ENCODE data around the gene XPOT.
"Not testable (repeated sequence)": the region's sequence is repeated elsewhere in the genome, so short reads cannot be mapped to it uniquely, and the experiment has no call there.

The XPOT gene, protein sequence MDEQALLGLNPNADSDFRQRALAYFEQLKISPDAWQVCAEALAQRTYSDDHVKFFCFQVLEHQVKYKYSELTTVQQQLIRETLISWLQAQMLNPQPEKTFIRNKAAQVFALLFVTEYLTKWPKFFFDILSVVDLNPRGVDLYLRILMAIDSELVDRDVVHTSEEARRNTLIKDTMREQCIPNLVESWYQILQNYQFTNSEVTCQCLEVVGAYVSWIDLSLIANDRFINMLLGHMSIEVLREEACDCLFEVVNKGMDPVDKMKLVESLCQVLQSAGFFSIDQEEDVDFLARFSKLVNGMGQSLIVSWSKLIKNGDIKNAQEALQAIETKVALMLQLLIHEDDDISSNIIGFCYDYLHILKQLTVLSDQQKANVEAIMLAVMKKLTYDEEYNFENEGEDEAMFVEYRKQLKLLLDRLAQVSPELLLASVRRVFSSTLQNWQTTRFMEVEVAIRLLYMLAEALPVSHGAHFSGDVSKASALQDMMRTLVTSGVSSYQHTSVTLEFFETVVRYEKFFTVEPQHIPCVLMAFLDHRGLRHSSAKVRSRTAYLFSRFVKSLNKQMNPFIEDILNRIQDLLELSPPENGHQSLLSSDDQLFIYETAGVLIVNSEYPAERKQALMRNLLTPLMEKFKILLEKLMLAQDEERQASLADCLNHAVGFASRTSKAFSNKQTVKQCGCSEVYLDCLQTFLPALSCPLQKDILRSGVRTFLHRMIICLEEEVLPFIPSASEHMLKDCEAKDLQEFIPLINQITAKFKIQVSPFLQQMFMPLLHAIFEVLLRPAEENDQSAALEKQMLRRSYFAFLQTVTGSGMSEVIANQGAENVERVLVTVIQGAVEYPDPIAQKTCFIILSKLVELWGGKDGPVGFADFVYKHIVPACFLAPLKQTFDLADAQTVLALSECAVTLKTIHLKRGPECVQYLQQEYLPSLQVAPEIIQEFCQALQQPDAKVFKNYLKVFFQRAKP

DNA sequence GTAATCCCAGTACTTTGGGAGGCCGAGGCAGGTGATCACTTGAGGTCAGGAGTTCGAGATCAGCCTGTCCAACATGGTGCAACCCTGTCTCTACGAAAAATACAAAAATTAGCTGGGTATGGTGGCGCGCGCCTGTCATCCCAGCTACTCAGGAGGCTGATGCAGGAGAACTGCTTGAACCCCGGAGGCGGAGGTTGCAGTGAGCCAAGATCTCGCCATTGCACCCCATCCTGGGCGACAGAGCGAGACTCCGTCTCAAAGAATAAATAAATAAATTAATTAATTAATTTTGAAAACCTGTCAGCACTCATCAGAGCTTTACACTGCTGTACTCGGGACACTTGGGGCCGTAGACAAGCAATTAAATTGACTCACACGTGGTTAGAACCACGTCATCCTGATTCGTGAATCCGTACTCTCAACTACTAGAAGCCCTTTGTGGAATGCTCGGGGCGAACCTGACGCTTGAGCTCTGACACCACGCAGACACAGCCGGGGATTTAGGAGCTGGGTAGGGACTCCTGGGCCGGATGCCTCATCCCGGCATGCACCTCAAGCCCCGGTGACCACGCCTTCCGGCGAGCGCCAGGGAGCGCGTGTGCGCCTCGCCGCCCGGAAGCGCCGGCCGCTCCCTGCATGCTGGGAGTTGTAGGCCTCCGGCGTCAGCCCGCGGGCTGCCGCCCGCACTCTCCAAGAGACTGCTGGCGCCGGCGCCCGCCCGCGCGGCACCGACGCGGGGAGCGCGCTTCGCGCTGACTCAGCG is at the start of gene XPOT:
Gene XPOT, plus strand, starts transcription at position 686 of the 763 bp plus-strand sequence. CDS start 5,644 bp downstream, outside the sequence.
- peak; percentile 99 for DNase-seq (ENCODE audit: low read depth)

DNA sequence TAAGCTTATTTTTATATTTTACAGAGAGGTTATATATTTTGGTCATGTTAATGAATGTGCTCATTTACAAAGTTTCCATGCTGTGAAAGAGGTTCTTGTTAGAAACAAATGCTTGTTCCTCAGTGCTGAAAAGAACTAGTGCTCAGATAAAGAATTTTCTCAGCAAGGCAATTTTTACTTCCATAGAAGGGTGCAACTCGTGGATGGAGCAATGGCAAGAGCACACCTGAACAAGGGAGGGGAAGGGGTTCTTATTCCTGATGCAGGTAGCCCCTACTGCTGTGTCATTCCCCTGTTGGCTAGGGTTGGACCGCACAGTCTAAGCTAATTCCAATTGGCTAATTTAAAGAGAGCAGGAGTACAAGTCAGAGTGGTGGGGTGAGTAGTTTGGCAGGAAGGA is 48.0 kb upstream of the XPOT start:
- DNase-seq (ENCODE audit: low read depth): not testable (repeated sequence)

DNA sequence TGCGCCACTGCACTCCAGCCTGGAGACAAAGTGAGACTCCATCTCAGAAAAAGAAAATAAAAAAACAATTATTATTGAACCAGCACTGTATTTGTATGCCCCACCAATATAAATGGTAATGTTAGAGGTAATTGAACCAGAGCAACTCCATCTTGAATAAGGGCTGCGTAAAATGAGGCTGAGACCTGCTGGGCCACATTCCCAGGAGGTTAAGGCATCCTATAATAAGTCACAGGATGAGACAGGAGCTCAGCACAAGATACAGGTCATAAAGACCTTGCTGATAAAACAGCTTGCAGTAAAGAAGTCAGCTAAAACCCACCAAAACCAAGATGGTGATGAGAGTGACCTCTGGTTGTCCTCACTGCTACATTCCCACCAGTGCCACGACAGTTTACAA is 43.0 kb upstream of the XPOT start:
- not testable (repeated sequence) for DNase-seq (ENCODE audit: low read depth)

DNA sequence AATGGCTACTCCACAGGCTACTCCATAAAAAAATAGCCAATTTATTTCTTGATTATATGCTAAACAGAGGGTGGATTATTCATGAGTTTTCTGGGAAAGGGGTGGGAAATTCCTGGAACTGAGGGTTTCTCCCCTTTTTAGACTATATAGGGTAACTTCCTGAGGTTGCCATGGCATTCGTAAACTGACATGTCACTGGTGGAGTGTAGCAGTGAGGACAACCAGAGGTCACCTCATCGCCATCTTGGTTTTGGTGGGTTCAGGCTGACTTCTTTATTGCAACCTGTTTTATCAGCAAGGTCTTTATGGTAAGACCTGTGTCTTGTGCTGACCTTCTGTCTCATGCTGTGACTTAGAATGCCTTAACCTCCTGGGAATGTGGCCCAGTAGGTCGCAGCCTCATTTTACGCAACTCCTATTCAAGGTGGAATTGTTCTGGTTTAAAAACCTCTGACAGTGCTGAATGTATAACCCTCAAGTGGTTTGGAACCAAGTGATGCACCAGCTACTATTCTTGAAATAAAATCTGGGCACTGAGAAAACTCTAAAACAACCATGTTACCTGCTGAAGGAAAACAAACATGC is 41.4 kb upstream of the XPOT start:
- DNase-seq (ENCODE audit: low read depth): no peak

DNA sequence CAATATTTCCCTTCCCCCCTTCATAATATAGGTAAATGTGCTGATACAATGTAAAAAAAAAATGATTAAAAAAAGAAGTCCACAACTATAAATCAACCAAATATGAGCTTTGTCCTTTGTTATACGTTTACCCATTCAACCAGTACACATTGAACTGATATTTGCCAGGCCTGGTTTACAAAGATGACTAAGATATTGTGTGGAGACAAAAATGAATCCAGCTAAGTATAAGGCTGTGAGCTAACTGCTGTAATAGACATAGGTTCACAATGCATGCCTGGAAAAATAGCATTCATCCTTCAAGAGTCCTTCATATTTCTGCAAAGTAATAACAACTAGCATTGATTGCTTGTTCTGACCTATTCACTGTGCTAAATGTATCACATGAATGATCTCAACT is 20.5 kb upstream of the XPOT start:
- DNase-seq (ENCODE audit: low read depth): no peak

DNA sequence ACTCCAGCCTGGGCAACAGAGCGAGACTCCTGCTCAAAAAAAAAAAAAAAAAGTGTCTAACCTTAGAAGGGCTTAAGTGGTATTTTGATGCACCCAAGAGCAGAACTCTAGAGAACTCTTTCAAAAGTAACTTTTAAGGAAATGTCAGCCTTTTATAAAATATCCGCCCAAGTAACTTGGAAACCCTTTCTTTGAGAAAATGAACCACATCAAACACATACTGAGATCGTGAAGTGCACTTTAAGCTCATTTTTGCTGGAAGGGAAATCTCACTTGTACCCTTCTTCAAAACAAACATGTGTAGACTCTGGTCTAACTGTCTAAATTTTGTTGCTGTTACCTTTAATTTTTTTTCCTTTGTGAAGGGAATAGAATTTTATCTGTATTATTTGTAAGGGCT is 19.2 kb upstream of the XPOT start:
- DNase-seq (ENCODE audit: low read depth): no peak

DNA sequence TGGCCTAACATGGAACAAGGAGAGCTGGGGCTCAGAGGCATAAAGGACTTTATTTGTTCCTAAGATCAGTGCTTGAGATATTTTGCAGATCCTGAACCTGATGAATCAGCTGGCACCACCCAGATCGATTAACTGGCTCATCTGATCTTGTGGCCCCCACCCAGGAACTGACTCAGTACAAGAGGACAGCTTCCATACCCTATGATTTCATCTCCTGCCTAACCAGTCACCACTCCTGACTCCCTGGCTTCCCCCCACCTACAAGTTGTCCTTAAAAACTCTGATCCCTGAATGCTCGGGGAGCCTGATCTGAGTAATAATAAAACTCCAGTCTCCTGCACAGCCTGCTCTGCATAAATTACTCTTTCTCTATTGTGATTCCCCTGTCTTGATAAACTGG is 18.7 kb upstream of the XPOT start:
- peak; percentile 54 for DNase-seq (ENCODE audit: low read depth)

DNA sequence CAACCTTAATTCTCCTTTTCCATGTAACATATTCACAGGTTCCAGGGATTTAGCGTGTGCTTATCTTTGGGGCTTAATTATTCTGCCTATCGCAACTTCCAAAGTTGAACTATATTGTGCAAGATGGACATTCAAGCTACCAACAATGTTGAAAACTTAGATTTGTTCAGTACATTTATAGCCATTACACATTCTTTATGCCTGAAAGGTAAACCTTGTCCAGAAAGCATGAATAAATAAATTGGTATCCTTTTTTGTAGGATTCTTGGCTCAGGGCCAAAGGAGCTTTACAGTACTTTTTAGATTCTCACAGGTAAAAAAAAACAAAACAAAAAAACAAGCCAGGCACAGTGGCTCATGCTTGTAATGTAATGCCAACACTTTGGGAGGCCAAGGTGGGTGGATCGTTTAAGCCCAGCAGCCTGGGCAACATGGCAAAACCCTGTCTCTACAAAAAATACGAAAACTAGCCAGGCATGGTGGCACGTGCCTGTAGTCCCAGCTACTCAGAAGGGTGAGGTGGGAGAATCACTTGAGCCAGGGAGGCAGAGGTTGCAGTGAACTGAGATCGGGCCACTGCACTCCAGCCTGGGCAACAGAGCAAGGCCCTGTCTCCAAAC is 16.9 kb upstream of the XPOT start:
- DNase-seq (ENCODE audit: low read depth): no peak

DNA sequence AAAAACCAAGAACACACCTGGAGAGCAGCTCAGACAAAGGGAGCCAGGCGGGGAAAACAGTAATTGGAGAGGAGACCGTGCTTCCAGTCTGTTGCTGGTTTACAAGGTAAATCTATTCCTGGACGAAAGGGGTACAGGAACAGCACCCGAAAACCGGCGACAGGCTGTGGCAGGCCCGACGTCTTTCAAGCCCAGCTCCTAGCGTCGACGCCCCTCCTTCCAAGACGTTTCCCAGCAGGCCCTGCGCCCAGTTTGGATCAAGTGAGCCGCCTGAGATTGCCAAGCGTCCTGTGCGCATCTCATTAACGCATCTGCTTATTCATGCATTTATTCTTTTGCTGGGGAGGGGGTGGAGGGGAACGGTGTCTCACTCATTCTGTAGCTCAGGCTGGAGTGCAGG is 15.0 kb upstream of the XPOT start:
- no peak for DNase-seq (ENCODE audit: low read depth)

DNA sequence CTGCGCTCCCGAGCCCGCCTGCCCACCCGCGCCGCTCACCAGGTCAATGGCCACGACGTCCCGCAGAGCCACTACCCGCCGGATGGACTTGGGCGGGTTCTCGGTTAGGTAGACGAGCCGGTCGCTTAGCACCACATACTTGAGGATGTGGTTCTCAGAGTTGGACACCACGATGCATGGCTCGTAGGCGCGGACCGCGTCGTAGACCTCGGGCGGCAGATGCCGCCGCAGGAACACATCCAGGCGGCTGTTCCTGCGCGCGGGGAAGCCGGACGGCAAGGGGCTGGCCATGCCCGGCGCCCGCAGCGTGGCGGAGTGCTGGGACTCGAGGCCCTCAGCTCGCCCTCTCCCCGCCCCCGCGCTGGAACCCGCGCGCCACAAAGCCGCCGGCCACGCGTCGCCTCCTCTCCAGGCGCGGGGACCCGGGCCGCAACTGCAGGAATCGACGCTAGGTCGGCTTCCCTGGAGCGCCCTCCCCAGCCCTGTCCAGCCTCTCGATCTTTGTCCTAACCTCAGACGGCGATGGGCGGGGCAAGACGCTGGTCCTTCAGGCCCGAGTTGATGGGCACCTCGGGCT is 13.8 kb upstream of the XPOT start, which contains the start of gene C12orf56:
Gene C12orf56, minus strand, starts transcription at position 484 of the 577 bp plus-strand sequence. Its CDS starts 193 bp downstream, at position 291.
- DNase-seq (ENCODE audit: low read depth): no peak

DNA sequence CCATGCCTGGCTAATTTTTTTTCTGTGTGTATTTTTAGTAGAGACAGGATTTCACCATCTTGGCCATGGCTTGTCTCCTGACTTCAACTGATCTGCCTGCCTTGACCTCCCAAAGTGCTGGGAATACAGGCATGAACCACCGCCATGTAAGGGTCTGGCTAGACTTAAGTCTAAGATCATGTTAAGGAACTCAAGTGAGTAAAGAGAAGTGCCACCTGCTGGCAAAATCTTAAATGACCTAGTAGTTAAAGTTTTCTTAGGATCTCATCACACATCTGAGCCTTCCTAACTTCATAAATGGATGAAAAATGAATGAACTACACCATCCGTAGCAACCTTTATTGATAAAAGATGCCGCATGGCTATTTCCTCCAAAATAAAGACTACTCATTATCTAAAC is 12.0 kb upstream of the XPOT start:
- DNase-seq (ENCODE audit: low read depth): peak; percentile 62

DNA sequence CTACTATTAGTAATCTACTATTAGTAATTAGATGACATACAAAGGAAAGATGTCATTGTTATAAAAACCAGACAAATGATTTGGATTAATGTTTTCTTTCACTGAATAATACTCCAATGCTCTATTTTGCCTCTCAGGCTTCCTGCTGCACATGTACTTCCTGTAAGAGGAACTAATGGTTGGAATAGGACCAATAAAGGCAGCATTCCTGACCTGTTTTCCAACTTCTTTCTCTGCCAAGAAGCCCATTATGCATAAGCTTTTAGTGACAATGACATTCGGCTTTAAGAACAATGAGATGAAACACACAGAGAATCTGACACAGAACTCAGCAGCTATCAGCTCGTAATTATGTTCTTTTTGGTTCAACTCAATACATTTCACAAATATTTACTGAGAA is 8.5 kb upstream of the XPOT start:
- no peak for DNase-seq (ENCODE audit: low read depth)

DNA sequence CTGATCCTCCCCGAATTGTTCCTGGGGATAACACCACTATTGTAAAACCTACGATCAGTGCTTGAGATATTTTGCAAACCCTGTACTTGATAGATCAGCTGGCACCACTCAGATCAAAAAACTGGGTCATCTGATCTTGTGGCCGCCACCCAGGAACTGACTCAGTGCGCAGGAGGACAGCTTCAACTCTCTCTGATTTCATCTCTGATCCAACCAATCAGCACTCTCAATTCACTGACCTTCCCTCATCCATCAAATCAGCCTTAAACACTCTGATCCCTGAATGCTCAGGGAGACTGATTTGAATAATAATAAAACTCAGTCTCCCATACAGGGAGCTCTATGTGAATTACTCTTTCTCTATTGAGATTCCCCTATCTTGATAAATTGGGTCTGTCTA is 4.2 kb upstream of the XPOT start:
- peak; percentile 89 for DNase-seq (ENCODE audit: low read depth)

DNA sequence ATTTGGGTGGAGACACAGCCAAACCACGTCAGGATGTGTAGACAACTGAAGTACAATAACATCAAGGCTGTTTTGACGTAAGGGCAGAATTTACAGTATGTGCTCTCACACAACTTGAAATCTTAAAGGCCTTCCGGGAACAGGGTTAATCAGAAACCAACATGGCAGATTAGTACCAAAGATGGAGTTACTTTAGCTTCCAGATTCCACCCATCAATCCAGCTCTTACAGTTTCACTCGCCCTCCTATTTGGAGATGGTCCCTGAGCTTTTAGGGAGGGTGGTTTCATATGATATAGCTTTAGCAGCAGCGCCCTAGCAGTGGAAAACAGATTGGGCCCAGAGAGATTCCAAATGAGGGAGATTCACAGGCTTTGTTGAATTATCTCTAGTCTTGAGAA is 2.0 kb upstream of the XPOT start:
- DNase-seq (ENCODE audit: low read depth): no peak

DNA sequence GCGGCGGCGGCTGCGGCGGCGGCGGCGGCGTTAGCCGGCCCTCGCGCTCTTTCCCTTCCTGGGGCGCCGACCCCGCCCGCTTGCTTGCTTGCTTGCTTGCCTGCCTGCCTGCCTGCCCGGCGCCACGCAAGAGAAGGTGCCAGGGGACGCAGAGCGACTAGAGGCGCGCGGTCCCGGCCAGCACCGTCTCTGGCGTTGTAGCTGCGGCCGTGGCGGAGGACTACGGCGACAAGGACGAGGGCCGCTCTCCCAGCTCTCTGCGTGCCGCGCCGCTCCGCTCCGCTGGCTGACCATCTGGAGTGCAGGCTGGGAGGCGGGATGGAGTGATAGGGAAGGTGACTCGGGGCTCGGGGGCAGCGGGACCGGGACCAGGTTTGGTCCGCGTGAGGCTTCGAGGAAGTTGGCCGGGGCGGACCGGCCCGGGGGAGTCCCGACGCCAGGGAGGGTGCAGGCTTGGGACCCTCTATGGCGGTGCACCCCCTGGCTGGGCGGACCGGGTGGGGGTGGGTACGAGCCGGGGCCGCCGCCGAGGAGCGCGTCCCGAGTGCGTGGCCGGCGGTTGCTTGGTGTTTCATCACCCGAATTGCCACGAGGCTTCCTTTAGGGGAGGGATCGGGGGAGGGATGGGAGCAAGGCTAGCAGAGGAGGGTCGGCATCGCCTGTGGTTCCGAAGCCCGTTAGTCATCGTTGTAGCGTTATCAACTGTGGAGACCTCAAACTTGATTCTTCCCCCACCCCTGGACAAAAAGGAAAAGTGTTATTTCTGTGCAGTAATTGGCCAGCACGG is 471 bp downstream of the XPOT start:
- peak; percentile 81 for DNase-seq (ENCODE audit: low read depth)

DNA sequence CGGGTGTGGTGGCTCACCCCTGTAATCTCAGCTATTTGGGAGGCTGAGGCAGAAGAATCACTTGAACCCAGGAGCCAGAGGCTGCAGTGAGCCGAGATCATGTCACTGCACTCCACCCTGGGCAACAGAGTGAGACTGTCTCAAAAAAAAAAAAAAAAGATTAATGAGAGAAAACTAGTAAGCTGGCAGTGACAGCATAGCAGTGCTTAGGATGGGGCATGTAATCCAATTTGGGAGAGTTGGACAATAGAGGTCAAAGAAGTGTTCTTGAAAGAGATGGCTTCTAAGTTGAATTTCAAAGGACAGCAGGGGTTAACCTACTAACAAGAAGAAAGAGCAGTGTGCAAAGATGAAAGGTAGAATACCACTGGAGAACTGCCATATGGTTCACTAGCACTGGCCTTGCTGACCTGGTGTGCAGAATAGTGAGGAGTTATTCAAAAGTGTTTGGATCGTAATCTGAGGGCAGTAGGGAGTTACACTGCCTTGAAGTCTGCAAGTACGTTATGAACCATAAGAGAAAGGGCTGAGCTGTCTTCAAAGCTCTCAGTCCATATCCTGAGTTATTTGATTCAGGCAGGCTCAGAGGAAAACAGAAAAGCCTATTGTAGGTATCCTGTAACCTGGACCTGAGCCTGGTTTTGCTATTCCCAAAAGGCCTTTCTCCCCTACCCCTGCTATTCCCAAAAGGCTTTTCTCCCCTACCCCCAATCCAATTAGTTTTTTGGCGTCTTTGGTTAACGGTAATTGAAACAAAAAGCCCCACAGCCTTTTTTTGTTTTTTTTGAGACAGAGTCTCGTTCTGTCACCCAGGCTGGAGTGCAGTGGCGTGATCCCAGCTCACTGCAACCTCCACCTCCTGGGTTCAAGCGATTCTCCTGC is 3.4 kb downstream of the XPOT start:
- no peak for DNase-seq (ENCODE audit: low read depth)

DNA sequence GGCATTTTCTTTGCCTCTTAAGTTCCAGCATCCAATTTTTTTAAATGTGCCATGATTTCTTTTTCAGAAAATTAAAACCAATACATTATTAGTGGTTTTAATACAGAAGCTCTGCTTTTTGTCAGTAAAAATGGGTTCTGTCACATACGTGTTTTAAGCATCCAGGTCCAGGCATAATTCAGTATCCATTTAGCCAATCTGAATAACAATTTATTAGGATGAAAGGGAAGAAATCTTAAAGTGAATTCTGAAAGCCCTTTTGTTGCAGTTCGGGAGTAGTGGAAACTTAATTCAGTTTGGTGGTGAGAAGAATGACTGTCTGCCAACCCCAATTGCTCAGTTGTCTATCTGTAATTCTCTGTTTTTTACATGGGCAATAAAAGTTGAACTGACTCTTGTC is 7.2 kb downstream of the XPOT start:
- no peak for DNase-seq (ENCODE audit: low read depth)

DNA sequence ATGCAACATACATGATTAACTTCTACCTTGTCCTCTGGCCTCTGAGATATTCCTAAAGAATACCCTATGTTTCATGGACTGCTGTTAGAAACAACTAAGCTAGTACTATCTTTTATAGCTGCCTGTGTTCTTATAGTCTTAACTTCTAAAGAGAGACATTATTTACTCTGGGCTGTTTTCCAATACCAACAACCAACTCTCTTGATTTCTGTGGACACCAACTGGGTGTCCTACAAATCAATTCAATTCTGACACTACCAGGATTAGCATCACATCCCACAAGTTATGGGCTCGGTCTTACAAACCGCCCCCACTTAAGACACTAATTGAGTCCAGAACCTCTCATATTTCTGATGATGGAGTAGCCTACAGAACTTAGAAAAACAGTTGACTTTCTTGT is 8.3 kb downstream of the XPOT start:
- no peak for DNase-seq (ENCODE audit: low read depth)

DNA sequence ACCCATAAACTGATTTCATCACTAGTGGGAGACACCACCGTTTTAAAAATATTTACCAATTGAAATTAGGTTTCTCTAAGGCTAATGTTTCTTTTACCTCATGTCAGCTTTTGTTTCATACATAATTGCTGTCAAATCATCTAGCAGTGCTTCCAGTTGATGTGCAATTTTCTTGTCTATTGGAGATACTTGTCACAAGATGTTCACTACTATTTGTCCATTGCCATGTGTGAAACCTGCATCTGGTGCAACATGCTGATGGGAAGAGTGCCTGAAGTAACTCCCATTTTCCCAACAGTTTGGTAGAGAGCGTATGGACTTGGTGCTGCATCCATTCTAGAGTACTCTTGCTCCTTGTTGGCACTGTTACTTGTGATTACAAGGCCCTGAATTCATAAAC is 9.7 kb downstream of the XPOT start:
- DNase-seq (ENCODE audit: low read depth): no peak

Measured in iris pigment epithelial cell (primary cell).